HTR-8/SVneo (cell line): Measurements from ENCODE around the gene PPIAL4G.
"Not testable (repeated sequence)": the region's sequence is repeated elsewhere in the genome, so short reads cannot be mapped to it uniquely, and the experiment has no call there.

Source experiments
- DNase-seq: peaks from one replicate; pipeline ENCODE4 v3.0.0; 2011; ENCODE audit warnings: low spot score, mixed read lengths; ENCODE audit not compliant: insufficient read length
- FAIRE-seq: peaks from 2 replicates; lab custom pipeline; 2011; peaks lifted over from hg19 to GRCh38; lab: Jason Lieb, UNC

The PPIAL4G gene

DNA sequence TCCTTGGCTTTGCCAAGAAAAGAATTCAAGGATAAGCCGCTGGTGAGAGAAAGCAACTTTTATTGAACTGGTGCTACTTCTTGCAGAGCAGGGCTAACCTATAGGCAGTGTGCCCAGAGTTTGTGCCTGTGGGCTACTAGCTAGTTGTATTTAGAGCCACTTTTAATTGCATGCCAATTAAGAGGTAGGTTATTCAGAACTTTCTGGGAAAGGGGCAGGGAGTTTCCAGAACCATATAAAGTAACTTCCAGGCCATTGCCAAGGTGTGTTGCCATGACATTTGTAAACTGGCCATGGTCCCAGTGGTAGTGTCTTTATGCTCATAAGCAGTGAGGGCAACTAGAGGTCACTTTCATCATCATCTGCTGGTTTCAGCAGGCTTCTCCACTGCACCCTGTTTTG lies 50.2 kb downstream of the PPIAL4G start:
- not testable (repeated sequence) for FAIRE-seq, DNase-seq
